CD8-positive, alpha-beta memory T cell (primary cell): ENCODE measurements around the gene MFGE8. TPM values are rescaled to one million over a fixed set of nuclear protein-coding genes. Genes with fewer than 3 reads are reported as not detected.
"Not testable (repeated sequence)": the region's sequence is repeated elsewhere in the genome, so short reads cannot be mapped to it uniquely, and the experiment has no call there.

Source experiments
- CTCF ChIA-PET: fragments of 350-600 bp; sonication (Branson Sonifier 250); formaldehyde crosslinking; loops from one replicate; lab custom pipeline; 2021; ENCODE audit warnings: antibody characterized with exemption; lab: Charles Lee
- POLR2A ChIA-PET: fragments of 350-600 bp; sonication (Branson Sonifier 250); formaldehyde crosslinking; loops from one replicate; lab custom pipeline; 2021; ENCODE audit warnings: antibody characterized with exemption; lab: Charles Lee
- DNase-seq, 5 donors: peaks; one replicate each; pipeline versions ENCODE4 v3.0.0 to v3.0.0-alpha.2; 2020 to 2022; ENCODE audit warnings: mixed read lengths in 1 of 5
- H3K27ac ChIP-seq: one replicate; pipeline ENCODE4 v1.7.0; 2013; ENCODE audit warnings: low read depth, mild to moderate bottlenecking, low read length, moderate library complexity
- H3K27me3 ChIP-seq: 2 replicates; pipeline ENCODE4 v1.7.0; 2013; ENCODE audit warnings: low read length, mild to moderate bottlenecking; ENCODE audit not compliant: insufficient read depth, poor library complexity, severe bottlenecking
- H3K36me3 ChIP-seq: 2 replicates; pipeline ENCODE4 v1.7.0; 2013; ENCODE audit warnings: mild to moderate bottlenecking, low read length, moderate library complexity; ENCODE audit not compliant: insufficient read depth
- H3K4me1 ChIP-seq: 2 replicates; pipeline ENCODE4 v1.7.0; 2013; ENCODE audit warnings: mild to moderate bottlenecking, low read length, moderate library complexity; ENCODE audit not compliant: insufficient read depth
- H3K4me3 ChIP-seq: 2 replicates; pipeline ENCODE4 v1.7.0; 2013; ENCODE audit warnings: mild to moderate bottlenecking, low read length
- H3K9me3 ChIP-seq: 2 replicates; pipeline ENCODE4 v1.7.0; 2013; ENCODE audit warnings: mild to moderate bottlenecking, low read length
- H3K27ac Mint-ChIP-seq, 8 donors: one replicate each; pipeline ENCODE4 v1.8.0; 2020 to 2021; ENCODE audit warnings: mixed read lengths in 8 of 8, mild to moderate bottlenecking in 6 of 8, inconsistent platforms in 3 of 8, moderate library complexity in 3 of 8
- H3K27me3 Mint-ChIP-seq, 2 donors: one replicate each; pipeline ENCODE4 v1.8.0; 2020 to 2021; ENCODE audit warnings: mixed read lengths in 2 of 2, mild to moderate bottlenecking in 1 of 2, moderate library complexity in 1 of 2
- H3K36me3 Mint-ChIP-seq, 3 donors: one replicate each; pipeline ENCODE4 v1.8.0; 2020 to 2021; ENCODE audit warnings: mixed read lengths in 3 of 3, inconsistent platforms in 1 of 3, mild to moderate bottlenecking in 1 of 3
- H3K4me1 Mint-ChIP-seq, 3 donors: one replicate each; pipeline ENCODE4 v1.8.0; 2020 to 2021; ENCODE audit warnings: mixed read lengths in 3 of 3, inconsistent platforms in 1 of 3, mild to moderate bottlenecking in 1 of 3
- H3K4me3 Mint-ChIP-seq, 7 donors: one replicate each; pipeline ENCODE4 v1.8.0; 2020 to 2021; ENCODE audit warnings: mixed read lengths in 7 of 7, mild to moderate bottlenecking in 6 of 7, moderate library complexity in 4 of 7, inconsistent platforms in 2 of 7
- H3K9me3 Mint-ChIP-seq, 5 donors: one replicate each; pipeline ENCODE4 v1.8.0; 2020 to 2022; ENCODE audit warnings: mixed read lengths in 5 of 5, mild to moderate bottlenecking in 3 of 5, moderate library complexity in 2 of 5, inconsistent platforms in 1 of 5
- polyA plus RNA-seq: library from polyadenylated mRNA; unstranded; fragments of 300-500 nt; fragmentation: Illumina TruSeq; gene quantifications from one replicate; pipeline ENCODE4 v1.2.3, GENCODE V29; 2021
- total RNA-seq, 2 experiments: library from RNA; stranded (reverse); gene quantifications; one replicate each; pipeline ENCODE4 v1.2.3, GENCODE V29; 2021

MFGE8 gene
- total and polyA plus RNA-seq, 3 experiments from 2014 or later, result 9.6 to 27.1 (median 23.0) TPM

GRCh38 chr15:88940110-88940675 lies 27.0 kb upstream of the MFGE8 start:
- Mint-ChIP-seq H3K4me3 (no peak overlapping the region), H3K36me3 (no peaks in the 10 kb centered on the region), H3K27me3 (peaks cover 3 to 12% of the 10 kb centered on the region in 2 donors), H3K27ac (no peak overlapping the region), H3K4me1 (no peaks in the 10 kb centered on the region), H3K9me3 (peaks cover 0 to under 1% (median 0%) of the 10 kb centered on the region in 5 donors)
- ChIA-PET POLR2A (no interaction called here), CTCF (interaction anchor here (0.5 to 1.4 kb wide), 2 partner anchors 35 to 103 kb away, joined by 3 to 4 read pairs; no protein-coding TSS in a partner anchor)
- Histone ChIP-seq H3K4me1 (no peaks in the 10 kb centered on the region), H3K36me3 (no peaks in the 10 kb centered on the region), H3K27ac (no peak overlapping the region), H3K9me3 (no peaks in the 10 kb centered on the region), H3K4me3 (no peak overlapping the region), H3K27me3 (no peaks in the 10 kb centered on the region)
- DNase-seq, result no peak

- no peak overlapping the region for H3K27ac Mint-ChIP-seq
- H3K36me3 ChIP-seq, result no peaks in the 10 kb centered on the region
- H3K27ac ChIP-seq, result no peak overlapping the region
- H3K36me3 Mint-ChIP-seq, result no peaks in the 10 kb centered on the region
- DNase-seq, result no peak
- H3K4me3 ChIP-seq, result no peak overlapping the region
- no peaks in the 10 kb centered on the region for H3K27me3 ChIP-seq
- no peaks in the 10 kb centered on the region for H3K4me1 ChIP-seq
- peaks cover 5 to 14% of the 10 kb centered on the region in 2 donors for H3K27me3 Mint-ChIP-seq
- ChIA-PET CTCF (interaction anchor here (1.4 kb wide), 1 partner anchor 35 kb away, joined by 4 read pairs; no protein-coding TSS in a partner anchor), POLR2A (no interaction called here)
- H3K9me3 ChIP-seq, result no peaks in the 10 kb centered on the region
- no peaks in the 10 kb centered on the region for H3K4me1 Mint-ChIP-seq
- peaks cover 0 to 3% (median 2%) of the 10 kb centered on the region in 5 donors for H3K9me3 Mint-ChIP-seq
- H3K4me3 Mint-ChIP-seq, result no peak overlapping the region
Observed at GRCh38 chr15:88939486-88939806, 26.3 kb upstream of the MFGE8 start.

- Histone ChIP-seq H3K4me3 (no peak overlapping the region), H3K27ac (no peak overlapping the region), H3K27me3 (no peaks in the 10 kb centered on the region), H3K9me3 (no peaks in the 10 kb centered on the region), H3K4me1 (no peaks in the 10 kb centered on the region), H3K36me3 (no peaks in the 10 kb centered on the region)
- Mint-ChIP-seq H3K27ac (no peak overlapping the region), H3K9me3 (peaks cover 0 to 7% (median 3%) of the 10 kb centered on the region in 5 donors), H3K4me3 (no peak overlapping the region), H3K4me1 (no peaks in the 10 kb centered on the region), H3K27me3 (peaks cover 6 to 18% of the 10 kb centered on the region in 2 donors), H3K36me3 (no peaks in the 10 kb centered on the region)
- DNase-seq, result no peak
- POLR2A ChIA-PET, result no interaction called here
- CTCF ChIA-PET, result interaction anchor here (1.1 to 1.4 kb wide), 2 partner anchors 34 kb away, joined by 3 to 4 read pairs; no protein-coding TSS in a partner anchor
Observed at GRCh38 chr15:88938802-88939485, 25.8 kb upstream of the MFGE8 start.

GRCh38 chr15:88934449-88934848 lies 21.3 kb upstream of the MFGE8 start:
- H3K36me3 ChIP-seq, CTCF ChIA-PET, H3K27ac ChIP-seq, H3K27me3 ChIP-seq, DNase-seq, H3K9me3 ChIP-seq, H3K36me3 Mint-ChIP-seq, H3K4me3 ChIP-seq, H3K4me1 ChIP-seq, H3K4me1 Mint-ChIP-seq, POLR2A ChIA-PET, H3K4me3 Mint-ChIP-seq: not testable (repeated sequence)
- peak overlapping the region in 1 of 8 donors; percentile 11 for H3K27ac Mint-ChIP-seq
- H3K9me3 Mint-ChIP-seq, result peaks cover 0 to 12% (median 3%) of the 10 kb centered on the region in 5 donors
- peaks cover 22 to 42% of the 10 kb centered on the region in 2 donors for H3K27me3 Mint-ChIP-seq

- no peak overlapping the region for H3K4me3 Mint-ChIP-seq
- no peaks in the 10 kb centered on the region for H3K4me1 ChIP-seq
- H3K27me3 Mint-ChIP-seq, result peaks cover 26 to 46% of the 10 kb centered on the region in 2 donors
- no peaks in the 10 kb centered on the region for H3K27me3 ChIP-seq
- CTCF ChIA-PET, result no interaction called here
- H3K36me3 Mint-ChIP-seq, result peaks cover 0 to 10% (median 0%) of the 10 kb centered on the region in 3 donors
- H3K9me3 ChIP-seq, result no peaks in the 10 kb centered on the region
- H3K9me3 Mint-ChIP-seq, result peaks cover 0 to 12% (median 4%) of the 10 kb centered on the region in 5 donors
- H3K27ac Mint-ChIP-seq, result no peak overlapping the region
- H3K36me3 ChIP-seq, result no peaks in the 10 kb centered on the region
- H3K27ac ChIP-seq, result no peak overlapping the region
- POLR2A ChIA-PET, result no interaction called here
- no peak for DNase-seq
- H3K4me1 Mint-ChIP-seq, result no peaks in the 10 kb centered on the region
- H3K4me3 ChIP-seq, result no peak overlapping the region
Observed at GRCh38 chr15:88932875-88933330, 19.7 kb upstream of the MFGE8 start.

- no peak for DNase-seq
- Mint-ChIP-seq H3K27ac (no peak overlapping the region), H3K4me1 (no peaks in the 10 kb centered on the region)
Observed at GRCh38 chr15:88932271-88932874, 19.2 kb upstream of the MFGE8 start.

GRCh38 chr15:88930579-88930978 lies 17.4 kb upstream of the MFGE8 start:
- Histone ChIP-seq H3K4me3 (no peak overlapping the region), H3K9me3 (no peaks in the 10 kb centered on the region), H3K36me3 (no peaks in the 10 kb centered on the region), H3K4me1 (no peaks in the 10 kb centered on the region), H3K27me3 (no peaks in the 10 kb centered on the region), H3K27ac (no peak overlapping the region)
- Mint-ChIP-seq H3K9me3 (peaks cover 0 to 12% (median 5%) of the 10 kb centered on the region in 5 donors), H3K36me3 (peaks cover 0 to 10% (median 0%) of the 10 kb centered on the region in 3 donors), H3K27me3 (peaks cover 24 to 42% of the 10 kb centered on the region in 2 donors), H3K27ac (no peak overlapping the region), H3K4me1 (no peaks in the 10 kb centered on the region), H3K4me3 (no peak overlapping the region)
- no peak for DNase-seq
- ChIA-PET POLR2A (no interaction called here), CTCF (no interaction called here)

More at GRCh38 chr15:88932271-88932874, 19.2 kb upstream of the MFGE8 start:
- Mint-ChIP-seq H3K4me3 (no peak overlapping the region), H3K9me3 (peaks cover 0 to 12% (median 5%) of the 10 kb centered on the region in 5 donors), H3K27me3 (peaks cover 27 to 46% of the 10 kb centered on the region in 2 donors), H3K36me3 (peaks cover 0 to 10% (median 0%) of the 10 kb centered on the region in 3 donors)
- POLR2A ChIA-PET, result no interaction called here
- Histone ChIP-seq H3K4me3 (no peak overlapping the region), H3K9me3 (no peaks in the 10 kb centered on the region), H3K27me3 (no peaks in the 10 kb centered on the region), H3K36me3 (no peaks in the 10 kb centered on the region), H3K27ac (no peak overlapping the region), H3K4me1 (no peaks in the 10 kb centered on the region)
- CTCF ChIA-PET, result no interaction called here
